ENCODE measurements around the gene NCAN.

NCAN gene

GRCh38 chr19:19261350-19262189 is 49.8 kb downstream of the NCAN start:
- DNase-seq, result no peak

GRCh38 chr19:19262190-19263057 is 50.7 kb downstream of the NCAN start:
- DNase-seq, result no peak

GRCh38 chr19:19263886-19264487 is 52.2 kb downstream of the NCAN start:
- DNase-seq, result no peak

GRCh38 chr19:19267305-19267704 is 55.5 kb downstream of the NCAN start:
- DNase-seq, result no peak

- no peak for DNase-seq
Measured at GRCh38 chr19:19268453-19269385, 57.0 kb downstream of the NCAN start.

GRCh38 chr19:19269952-19270694 is 58.4 kb downstream of the NCAN start:
- DNase-seq, result no peak

- no peak for DNase-seq
Measured at GRCh38 chr19:19270749-19271571, 59.2 kb downstream of the NCAN start.

GRCh38 chr19:19271828-19272599 is 60.3 kb downstream of the NCAN start:
- no peak for DNase-seq

GRCh38 chr19:19274146-19274545 is 62.4 kb downstream of the NCAN start:
- DNase-seq, result no peak

GRCh38 chr19:19274716-19275565 is 63.2 kb downstream of the NCAN start:
- DNase-seq, result no peak

GRCh38 chr19:19276386-19276785 is 64.6 kb downstream of the NCAN start:
- no peak for DNase-seq

- no peak for DNase-seq
Measured at GRCh38 chr19:19276851-19277250, 65.1 kb downstream of the NCAN start.

- DNase-seq, result no peak
Measured at GRCh38 chr19:19278315-19278714, 66.6 kb downstream of the NCAN start.

- DNase-seq, result no peak
Measured at GRCh38 chr19:19279062-19279612, 67.4 kb downstream of the NCAN start.

GRCh38 chr19:19279853-19280252 is 68.1 kb downstream of the NCAN start:
- DNase-seq, result no peak

- DNase-seq, result peak; percentile 16 to 20
Measured at GRCh38 chr19:19280561-19280960, 68.8 kb downstream of the NCAN start.

- no peak for DNase-seq
Measured at GRCh38 chr19:19285686-19286085, 73.9 kb downstream of the NCAN start.

- no peak for DNase-seq
Measured at GRCh38 chr19:19292607-19293006, 80.8 kb downstream of the NCAN start.

GRCh38 chr19:19294914-19295313 is 83.2 kb downstream of the NCAN start:
- no peak for DNase-seq
